NB4 (cell line): ENCODE measurements around the gene TTC29.
"Not testable (repeated sequence)": the region's sequence is repeated elsewhere in the genome, so short reads cannot be mapped to it uniquely, and the experiment has no call there.

Experiments used
- DNase-seq: peaks from one replicate; pipeline ENCODE4 v3.0.0; 2010; ENCODE audit warnings: low read depth
- H3K4me3 ChIP-seq: one replicate; pipeline ENCODE4 v1.5.1; 2011; ENCODE audit warnings: mild to moderate bottlenecking, low read depth, low read length, moderate library complexity
- MYC ChIP-seq: IDR thresholded peaks from 2 replicates; pipeline ENCODE4 v1.6.1; 2011; ENCODE audit warnings: low read depth, low read length
- POLR2A ChIP-seq: IDR thresholded peaks from 2 replicates; pipeline ENCODE4 v1.6.1; 2011; ENCODE audit warnings: mild to moderate bottlenecking; ENCODE audit not compliant: insufficient read length; ENCODE audit errors: extremely low read depth
- TF ChIP-seq, protein P1 (sequence below): IDR thresholded peaks from one replicate; pipeline ENCODE4 v1.5.1; 2012; ENCODE audit warnings: low read depth, low read length
- TF ChIP-seq, protein P2 (sequence below): IDR thresholded peaks from 2 replicates; pipeline ENCODE4 v1.6.1; 2011; ENCODE audit warnings: low read depth, low read length

TTC29 gene

DNA sequence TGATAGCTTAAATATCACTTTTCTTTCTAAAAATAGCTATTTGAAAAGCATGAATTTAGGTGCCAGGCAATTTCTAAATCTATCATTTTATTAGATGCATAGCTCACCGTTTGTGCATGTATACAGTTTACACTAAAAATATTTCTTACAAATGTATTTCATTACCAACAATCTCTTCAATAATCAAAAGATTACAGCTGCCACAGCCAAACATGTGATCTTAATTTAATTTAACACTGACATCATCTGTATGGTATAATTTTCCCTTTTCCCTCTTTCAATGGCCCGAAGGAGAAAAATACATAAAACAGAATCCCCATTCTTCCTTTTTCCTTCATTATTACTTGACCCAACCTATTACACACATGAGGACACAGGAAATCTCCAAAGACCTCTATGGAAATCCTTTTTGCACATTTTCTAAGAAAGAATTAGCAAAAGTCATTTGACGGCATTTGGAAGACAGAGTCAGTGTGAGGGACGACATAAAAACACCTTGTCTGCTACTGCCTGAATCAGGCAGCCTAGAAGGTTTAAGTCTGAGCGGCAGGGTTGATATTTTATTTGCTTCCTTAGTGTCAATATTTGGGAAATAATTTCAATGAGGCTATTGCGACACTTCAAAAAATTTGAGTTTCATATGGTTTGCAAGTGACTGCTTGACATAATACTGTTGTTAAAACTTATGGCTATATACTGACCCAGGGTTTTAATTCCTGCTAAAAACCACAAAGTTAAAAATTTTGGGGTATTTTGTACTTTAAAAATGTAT is 111.2 kb downstream of the TTC29 start:
- no peak for DNase-seq
- H3K4me3 ChIP-seq, result no peak overlapping the region
- no peak for TF ChIP-seq POLR2A
- TF ChIP-seq, protein P1, sequence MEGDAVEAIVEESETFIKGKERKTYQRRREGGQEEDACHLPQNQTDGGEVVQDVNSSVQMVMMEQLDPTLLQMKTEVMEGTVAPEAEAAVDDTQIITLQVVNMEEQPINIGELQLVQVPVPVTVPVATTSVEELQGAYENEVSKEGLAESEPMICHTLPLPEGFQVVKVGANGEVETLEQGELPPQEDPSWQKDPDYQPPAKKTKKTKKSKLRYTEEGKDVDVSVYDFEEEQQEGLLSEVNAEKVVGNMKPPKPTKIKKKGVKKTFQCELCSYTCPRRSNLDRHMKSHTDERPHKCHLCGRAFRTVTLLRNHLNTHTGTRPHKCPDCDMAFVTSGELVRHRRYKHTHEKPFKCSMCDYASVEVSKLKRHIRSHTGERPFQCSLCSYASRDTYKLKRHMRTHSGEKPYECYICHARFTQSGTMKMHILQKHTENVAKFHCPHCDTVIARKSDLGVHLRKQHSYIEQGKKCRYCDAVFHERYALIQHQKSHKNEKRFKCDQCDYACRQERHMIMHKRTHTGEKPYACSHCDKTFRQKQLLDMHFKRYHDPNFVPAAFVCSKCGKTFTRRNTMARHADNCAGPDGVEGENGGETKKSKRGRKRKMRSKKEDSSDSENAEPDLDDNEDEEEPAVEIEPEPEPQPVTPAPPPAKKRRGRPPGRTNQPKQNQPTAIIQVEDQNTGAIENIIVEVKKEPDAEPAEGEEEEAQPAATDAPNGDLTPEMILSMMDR, result no peak
- TF ChIP-seq, protein P2, sequence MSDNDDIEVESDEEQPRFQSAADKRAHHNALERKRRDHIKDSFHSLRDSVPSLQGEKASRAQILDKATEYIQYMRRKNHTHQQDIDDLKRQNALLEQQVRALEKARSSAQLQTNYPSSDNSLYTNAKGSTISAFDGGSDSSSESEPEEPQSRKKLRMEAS, result no peak
- TF ChIP-seq MYC, result no peak

DNA sequence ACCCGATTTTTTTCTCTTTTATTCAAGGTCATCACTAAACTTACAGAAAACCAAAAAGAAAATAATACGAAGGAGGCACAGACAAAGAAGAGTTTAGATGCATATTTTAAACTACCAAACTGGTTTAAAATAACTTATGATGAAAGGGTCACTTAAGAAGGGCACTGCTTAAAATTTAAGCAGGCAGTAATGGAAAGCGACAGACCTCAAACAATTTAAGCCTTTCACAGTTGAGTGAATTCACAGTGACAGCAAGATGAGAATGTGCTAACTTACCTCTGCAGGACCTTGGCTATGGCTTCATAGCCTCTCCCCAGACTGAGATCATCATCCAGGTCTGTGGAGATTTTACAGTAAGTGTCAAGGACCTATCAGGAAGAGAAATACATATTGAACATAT is 112.1 kb downstream of the TTC29 start:
- H3K4me3 ChIP-seq, result no peak overlapping the region
- TF ChIP-seq MYC, result no peak
- TF ChIP-seq, protein P2, result no peak
- TF ChIP-seq, protein P1, result no peak
- no peak for TF ChIP-seq POLR2A
- DNase-seq, result no peak

DNA sequence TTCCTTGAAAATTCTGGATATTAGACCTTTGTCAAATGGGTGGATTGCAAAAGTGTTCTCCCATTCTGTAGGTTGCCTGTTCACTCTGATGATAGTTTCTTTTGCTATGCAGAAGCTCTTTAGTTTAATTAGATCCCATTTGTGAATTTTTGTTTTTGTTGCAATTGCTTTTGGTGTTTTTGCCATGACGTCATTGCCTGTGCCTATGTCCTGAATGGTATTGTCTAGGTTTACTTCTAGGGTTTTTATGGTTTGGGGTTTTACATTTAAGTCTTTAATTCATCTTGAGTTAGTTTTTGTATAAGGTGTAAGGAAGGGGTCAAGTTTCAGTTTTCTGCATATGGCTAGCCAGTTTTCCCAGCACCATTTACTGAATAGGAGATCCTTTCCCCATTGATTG is 122.7 kb downstream of the TTC29 start:
- DNase-seq, H3K4me3 ChIP-seq: not testable (repeated sequence)

DNA sequence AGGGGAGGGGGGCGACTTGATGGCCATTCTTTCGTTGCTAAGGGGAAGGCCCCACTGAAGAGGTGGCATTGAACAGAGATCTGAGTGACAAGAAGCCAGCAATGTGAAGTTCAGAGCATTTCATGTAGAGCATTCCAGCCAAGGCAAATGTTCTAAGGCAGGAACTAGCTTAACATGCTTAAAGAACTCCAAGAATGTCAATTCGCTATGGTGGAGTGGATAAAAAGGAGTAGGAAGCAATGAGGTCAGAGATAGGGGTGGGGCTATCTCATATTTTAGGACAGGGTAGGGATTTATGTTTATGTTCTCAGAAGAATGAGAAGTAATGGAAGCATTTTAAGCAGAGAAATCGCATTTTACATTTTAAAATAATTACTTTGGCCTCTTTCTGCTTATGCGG is 130.9 kb downstream of the TTC29 start:
- no peak overlapping the region for H3K4me3 ChIP-seq
- TF ChIP-seq, protein P1, result no peak
- TF ChIP-seq, protein P2, result no peak
- TF ChIP-seq MYC (no peak), POLR2A (no peak)
- no peak for DNase-seq

DNA sequence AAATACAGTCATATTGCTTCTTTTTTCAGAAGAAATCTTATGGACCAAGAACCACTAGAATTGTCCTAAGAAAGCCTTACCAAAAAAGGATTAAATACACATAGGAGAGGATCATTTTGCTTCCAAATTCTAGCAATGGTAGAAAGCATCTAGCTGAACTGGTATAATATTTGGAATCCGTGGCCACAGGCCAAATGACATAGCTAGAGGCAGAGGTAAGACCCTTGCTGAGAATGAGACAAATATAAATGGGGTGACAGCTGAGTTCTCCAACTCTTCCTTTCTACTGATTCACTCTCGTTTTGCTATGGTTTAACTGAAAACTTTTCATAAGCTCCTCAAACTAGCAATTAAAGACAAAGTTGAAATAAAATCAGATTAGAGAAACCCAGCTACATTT is 150.0 kb downstream of the TTC29 start:
- H3K4me3 ChIP-seq, result no peak overlapping the region
- no peak for DNase-seq
- TF ChIP-seq POLR2A (no peak), MYC (no peak)
- TF ChIP-seq, protein P2, result no peak
- TF ChIP-seq, protein P1, result no peak

DNA sequence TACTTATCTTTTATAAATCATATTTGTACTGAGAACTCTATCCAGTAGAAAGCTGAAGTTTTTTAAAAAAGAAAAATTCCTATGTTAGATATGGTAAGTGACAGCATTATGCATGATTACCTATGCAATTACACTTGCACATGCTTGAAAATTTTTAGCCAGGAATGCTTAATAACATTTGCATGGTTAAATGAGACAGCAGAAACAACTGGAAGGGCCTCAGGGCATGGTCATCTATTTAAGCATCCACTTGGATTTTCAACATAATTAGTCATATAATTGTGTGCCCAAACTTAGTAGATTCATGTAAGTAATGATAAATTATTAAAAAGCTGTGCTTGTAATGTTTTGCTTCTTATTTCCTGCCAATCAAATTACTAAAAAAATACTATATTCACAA is 151.9 kb downstream of the TTC29 start:
- no peak overlapping the region for H3K4me3 ChIP-seq
- no peak for DNase-seq
- TF ChIP-seq MYC (no peak), POLR2A (no peak)
- TF ChIP-seq, protein P2, result no peak

DNA sequence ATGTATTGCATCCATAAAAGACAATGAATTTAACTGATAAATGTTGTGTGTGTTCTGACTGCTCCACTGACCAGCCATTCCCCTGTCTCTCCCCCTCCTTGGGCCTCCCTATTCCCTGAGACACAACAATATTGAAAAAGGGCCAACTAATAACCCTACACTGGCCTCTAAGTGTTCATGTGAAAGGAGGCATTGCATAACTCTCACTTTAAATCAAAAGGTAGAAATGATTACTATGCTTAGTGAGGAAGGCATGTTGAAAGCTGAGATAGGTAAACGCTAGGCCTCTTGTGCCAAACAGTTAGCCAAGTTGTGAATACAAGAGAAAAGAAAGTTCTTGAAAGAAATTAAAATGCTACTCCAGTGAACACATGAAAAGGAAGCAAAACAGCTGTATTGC is 154.2 kb downstream of the TTC29 start:
- TF ChIP-seq, protein P1, result no peak
- TF ChIP-seq POLR2A (no peak), MYC (no peak)
- TF ChIP-seq, protein P2, result no peak
- no peak overlapping the region for H3K4me3 ChIP-seq
- DNase-seq, result no peak
